Stimulated activated CD4-positive, alpha-beta T cell treated with anti-CD3 and anti-CD28 coated beads, Interleukin-15, amount 100 ng/mL, for 1 hour (primary cell): Measurements from ENCODE around the gene CYP2W1.

Experiments
- DNase-seq, 2 donors: peaks; one replicate each; pipeline ENCODE4 v3.0.0-alpha.2; 2020; ENCODE audit warnings: low read depth in 1 of 2, low spot score in 1 of 2

The CYP2W1 gene

GRCh38 chr7:966291-967069, 16.5 kb upstream of the CYP2W1 start:
- DNase-seq, result no peak

GRCh38 chr7:967361-968082, 15.5 kb upstream of the CYP2W1 start:
- no peak for DNase-seq

GRCh38 chr7:968205-969105, 14.5 kb upstream of the CYP2W1 start:
- no peak for DNase-seq

GRCh38 chr7:969403-969802, 13.6 kb upstream of the CYP2W1 start:
- no peak for DNase-seq

DNA sequence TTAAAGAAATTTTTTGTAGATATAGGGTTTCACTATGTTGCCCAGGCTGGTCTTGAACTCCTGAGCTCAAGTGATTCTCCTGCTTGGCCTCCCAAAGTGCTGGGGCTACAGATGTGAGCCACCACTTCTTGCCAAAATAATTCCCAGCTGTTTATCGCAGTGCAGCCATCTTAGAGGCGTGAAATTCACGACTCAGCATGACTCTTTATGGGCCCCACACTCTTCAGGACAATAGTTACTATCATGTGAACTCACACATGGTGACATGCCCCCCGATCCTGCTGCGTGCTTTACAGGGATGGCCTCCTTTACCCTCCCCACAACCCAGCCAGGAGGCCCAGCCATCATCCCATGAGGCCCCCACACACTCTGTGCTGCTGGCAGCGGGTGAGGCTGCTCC, 12.2 kb upstream of the CYP2W1 start:
- no peak for DNase-seq

- no peak for DNase-seq
These were observed 10.9 kb upstream of the CYP2W1 start for GRCh38 chr7:972110-972509.

DNA sequence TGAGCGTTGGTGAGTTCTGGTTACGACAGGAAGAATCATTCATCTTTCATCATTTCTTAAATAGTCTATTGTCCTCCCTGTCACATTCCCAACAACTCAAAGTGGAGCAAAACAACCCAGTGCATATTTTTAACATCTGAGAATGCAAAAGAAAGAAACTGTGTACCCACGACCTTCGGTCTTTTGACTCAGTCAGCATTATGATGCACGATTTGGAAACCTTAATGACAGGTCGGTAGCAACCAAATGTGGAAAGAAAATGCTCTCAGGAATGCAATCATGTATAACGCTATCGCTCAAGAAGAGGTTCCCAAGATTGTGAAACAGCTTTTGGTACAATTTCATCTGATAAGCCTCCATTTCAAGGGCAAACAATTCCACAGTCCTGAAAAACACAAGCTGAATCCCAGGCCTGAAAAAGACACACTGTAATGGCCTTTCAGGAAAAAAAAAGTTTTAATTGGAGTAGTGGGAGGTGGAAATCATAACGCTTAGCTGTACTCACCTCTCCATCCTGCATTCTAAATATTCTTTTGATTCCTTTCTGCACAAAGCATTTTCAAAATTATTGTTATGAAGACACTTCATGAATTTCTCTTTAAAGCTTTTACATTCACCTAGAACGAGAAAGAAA, 10.2 kb upstream of the CYP2W1 start:
- no peak for DNase-seq

DNA sequence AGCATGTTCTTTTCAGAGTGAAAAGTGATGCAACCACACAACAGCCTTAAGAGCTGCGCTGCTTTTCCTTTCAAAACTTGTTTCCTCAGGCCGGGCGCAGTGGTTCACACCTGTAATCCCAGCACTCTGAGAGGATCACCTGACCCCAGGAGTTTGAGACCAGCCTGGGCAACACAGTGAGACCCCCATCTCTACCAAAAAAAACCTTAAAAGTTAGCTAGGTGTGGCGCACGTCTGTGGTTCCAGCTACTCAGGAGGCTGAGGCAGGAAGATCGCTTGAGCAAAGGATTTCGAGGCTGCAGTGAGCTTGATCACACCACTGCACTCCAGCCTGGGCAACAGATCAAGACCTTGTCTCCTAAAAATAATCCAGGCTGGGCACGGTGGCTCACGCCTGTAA, 9.7 kb upstream of the CYP2W1 start:
- no peak for DNase-seq

DNA sequence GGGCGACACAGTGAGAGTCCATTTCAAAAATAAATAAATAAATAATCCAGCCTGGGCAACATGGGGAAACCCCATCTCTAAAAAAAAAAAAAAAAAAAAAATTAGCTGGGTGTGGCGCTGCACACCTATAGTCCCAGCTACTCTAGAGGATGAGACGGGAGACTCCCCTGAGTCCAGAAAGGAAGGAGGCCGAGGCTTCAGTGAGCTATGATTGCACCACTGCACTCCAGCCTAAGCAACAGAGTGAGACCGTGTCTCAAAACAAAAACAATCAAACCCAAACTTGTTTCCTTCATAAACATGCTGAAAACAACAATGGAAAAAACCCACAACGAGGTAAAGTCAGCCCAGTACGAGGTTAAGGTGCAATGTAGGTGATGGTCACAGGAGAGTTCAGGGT, 8.8 kb upstream of the CYP2W1 start:
- DNase-seq, result no peak

DNA sequence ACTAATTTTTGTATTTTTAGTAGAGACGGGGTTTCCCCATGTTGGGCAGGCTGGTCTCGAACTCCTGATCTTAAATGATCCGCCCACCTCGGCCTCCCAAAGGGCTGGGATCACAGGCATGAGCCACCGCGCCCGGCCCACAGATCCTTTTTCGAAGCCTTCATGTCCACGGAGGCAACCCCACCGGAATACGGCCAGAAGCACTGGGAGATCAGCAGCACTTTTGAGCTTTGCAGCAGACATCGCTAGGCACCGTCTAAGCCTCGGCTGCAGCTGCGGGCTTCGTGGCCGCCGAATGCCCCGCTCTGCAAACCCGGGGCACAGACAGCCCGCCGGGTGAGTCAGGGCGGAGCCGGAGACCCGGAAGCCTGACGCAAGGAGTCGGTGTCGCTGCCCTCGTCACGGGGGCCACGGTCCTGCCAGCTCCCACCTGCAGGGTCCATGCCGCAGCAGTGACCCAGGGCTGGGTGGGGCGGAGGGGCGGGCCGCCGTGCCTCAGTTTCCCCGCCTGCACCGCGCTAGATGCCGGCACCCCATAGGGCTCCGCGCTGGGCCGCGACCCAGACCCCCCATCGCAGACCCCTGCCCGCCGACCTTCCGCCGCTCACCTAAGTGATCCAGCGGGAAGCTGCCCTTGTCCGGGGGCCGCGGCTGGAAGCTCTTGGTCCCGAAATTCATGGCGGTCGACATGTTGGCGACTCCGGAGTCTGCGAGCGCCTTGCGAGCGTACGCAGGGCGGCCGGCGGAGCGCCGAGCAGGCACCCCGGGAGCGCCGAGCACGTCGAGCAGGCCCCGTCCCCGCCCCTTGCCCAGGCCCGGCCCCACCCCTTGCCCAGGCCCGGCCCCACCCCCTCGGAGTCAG, 7.9 kb upstream of the CYP2W1 start, which contains the start of gene COX19:
Gene COX19 (minus strand): TSS at position 730 of the 862 bp plus-strand sequence. CDS start 40 bp downstream, at position 690.
- peak; percentile 85 to 89 for DNase-seq

GRCh38 chr7:975702-976473, 7.1 kb upstream of the CYP2W1 start:
- no peak for DNase-seq

GRCh38 chr7:976901-977325, 6.1 kb upstream of the CYP2W1 start:
- DNase-seq, result no peak

DNA sequence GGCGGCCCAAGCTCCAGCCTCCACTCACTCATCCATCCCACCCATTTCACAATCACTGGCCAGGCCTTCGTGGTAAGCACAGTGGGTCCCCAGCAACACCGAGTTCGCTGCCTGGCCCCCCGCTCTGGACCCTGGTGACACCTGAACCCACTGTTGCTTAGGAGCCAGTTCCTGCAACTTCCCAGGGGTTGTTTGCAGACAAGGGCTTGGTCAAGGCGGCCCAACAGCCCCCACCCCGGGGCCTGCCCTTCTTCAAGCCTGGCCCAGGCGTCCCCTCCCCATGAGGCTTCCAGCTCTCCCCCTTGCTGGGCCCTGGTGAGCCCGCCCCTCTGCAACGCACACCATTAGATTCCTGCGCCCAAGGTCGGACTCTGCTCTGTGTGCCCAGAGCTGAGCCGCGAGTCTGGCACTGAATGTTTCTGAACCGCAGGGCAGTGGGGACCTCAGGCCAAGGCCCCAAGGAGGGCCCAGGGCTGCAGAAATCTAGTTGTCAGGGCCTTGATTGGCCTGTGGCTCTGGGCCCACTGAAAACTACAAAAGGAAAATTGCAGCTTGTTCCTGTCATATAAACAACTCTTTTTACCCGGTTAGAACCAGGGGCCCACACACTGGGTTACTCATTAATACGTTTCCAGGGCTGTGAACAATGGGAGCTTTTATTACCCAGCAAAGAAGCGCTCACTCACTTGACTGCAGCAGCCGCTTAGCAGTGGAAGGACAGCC, 5.5 kb upstream of the CYP2W1 start:
- no peak for DNase-seq

GRCh38 chr7:978049-978346, 5.0 kb upstream of the CYP2W1 start:
- no peak for DNase-seq

DNA sequence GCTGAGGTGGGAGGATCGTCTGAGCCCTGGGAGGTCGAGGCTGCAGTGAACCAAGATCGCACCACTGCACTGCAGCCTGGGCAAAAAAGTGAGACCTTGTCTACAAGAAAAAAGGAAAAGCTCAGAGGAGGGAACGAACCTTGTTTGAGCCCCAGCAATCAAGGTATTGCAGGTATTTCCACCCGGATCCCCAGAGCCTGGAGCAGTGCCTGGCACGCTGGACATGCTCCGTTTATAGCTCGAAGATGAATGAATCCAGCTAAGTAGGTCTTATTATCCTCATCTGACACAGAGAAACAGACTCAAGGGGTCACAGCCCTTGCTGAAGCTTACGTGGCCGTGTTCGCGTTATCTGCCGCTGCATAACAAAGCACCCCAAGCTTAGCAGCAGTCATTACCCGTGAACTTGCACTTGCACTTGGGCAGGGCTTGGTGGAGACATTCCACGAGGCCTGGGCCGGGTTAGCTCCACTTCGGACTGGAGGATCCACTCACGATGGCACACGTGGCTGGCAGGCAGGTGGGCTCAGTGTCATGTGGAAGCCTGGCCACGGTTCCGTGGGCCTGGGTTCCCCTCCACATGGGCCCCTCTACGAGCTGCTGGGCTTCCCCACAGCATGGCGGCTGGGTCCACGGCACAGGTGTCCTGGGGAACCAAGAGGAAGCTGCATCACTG, 4.4 kb upstream of the CYP2W1 start:
- no peak for DNase-seq

DNA sequence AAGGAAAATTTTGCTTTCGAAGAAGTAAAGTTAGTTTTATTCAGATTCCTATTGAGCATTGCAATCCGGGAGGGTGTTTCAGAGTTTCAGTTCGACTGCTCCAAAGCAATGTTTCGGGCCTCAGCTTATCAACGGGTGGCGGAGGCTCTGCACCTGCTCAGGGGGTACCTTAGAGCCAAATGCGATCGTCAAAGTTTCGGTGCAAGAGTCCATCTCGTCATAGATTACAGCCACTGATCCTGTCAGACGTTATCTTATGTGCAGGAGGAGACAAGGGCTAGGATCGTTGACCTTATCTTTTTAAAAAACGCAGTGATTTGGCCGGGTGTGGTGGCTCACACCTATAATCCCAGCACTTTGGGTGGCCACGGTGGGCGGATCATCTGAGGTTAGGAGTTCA, 3.8 kb upstream of the CYP2W1 start:
- DNase-seq, result no peak

- DNase-seq, result no peak
These were observed 3.0 kb upstream of the CYP2W1 start for GRCh38 chr7:979886-980571.
